Measurements from ENCODE around the gene RNF31. TPM values are rescaled to one million over a fixed set of nuclear protein-coding genes. Genes with fewer than 3 reads are reported as not detected.

The RNF31 gene
- total and polyA plus RNA-seq, 5 donors = 27.6 to 48.4 (median 40.6) TPM

- Histone ChIP-seq H3K27ac (ENCODE audit: low read length) (no peak overlapping the region), H3K9me3 (ENCODE audit: control insufficient read depth, low read length) (no peaks in the 10 kb centered on the region), H3K27me3 (ENCODE audit: control insufficient read depth, insufficient read depth) (no peaks in the 10 kb centered on the region), H3K4me3 (ENCODE audit: low read length) (no peak overlapping the region), H3K4me1 (ENCODE audit: control insufficient read depth, insufficient read depth, low read length) (no peaks in the 10 kb centered on the region)
- 86% methylated on average over 4 of the region's 4 CpGs for WGBS
- no peak for DNase-seq
- ATAC-seq = no peak
- intact Hi-C loops (cut with DNase I) = loop anchor here in 3 of 4 donors (5.0 to 10.0 kb wide), 2 partner anchors 49 to 52 kb away; partner anchors contain the start of gene CARMIL3 (in 2 of the 3)
Measured at GRCh38 chr14:24106672-24107271, 40.5 kb upstream of the RNF31 start.

GRCh38 chr14:24108336-24108874 lies 38.9 kb upstream of the RNF31 start:
- peak in 1 of 2 donors; percentile 4 for ATAC-seq
- H3K27ac ChIP-seq (ENCODE audit: low read length) = no peak overlapping the region

GRCh38 chr14:24110060-24110459 lies 37.2 kb upstream of the RNF31 start:
- 85% methylated on average over 9 of the region's 9 CpGs for WGBS
- ATAC-seq = no peak
- Histone ChIP-seq H3K4me1 (ENCODE audit: control insufficient read depth, insufficient read depth, low read length) (no peaks in the 10 kb centered on the region), H3K27ac (ENCODE audit: low read length) (no peak overlapping the region), H3K27me3 (ENCODE audit: control insufficient read depth, insufficient read depth) (no peaks in the 10 kb centered on the region), H3K4me3 (ENCODE audit: low read length) (no peak overlapping the region), H3K9me3 (ENCODE audit: control insufficient read depth, low read length) (no peaks in the 10 kb centered on the region)
- DNase-seq = no peak
- intact Hi-C loops (cut with DNase I) = no loop called here

More at GRCh38 chr14:24108336-24108874, 38.9 kb upstream of the RNF31 start:
- WGBS = 45% methylated on average over 5 of the region's 5 CpGs
- Histone ChIP-seq H3K9me3 (ENCODE audit: control insufficient read depth, low read length) (no peaks in the 10 kb centered on the region), H3K4me3 (ENCODE audit: low read length) (no peak overlapping the region), H3K27me3 (ENCODE audit: control insufficient read depth, insufficient read depth) (no peaks in the 10 kb centered on the region), H3K4me1 (ENCODE audit: control insufficient read depth, insufficient read depth, low read length) (no peaks in the 10 kb centered on the region)
- intact Hi-C loops (cut with DNase I) = loop anchor here in 3 of 4 donors (5.0 to 10.0 kb wide), 2 partner anchors 51 to 54 kb away; partner anchors contain the start of gene CARMIL3 (in 2 of the 3)
- DNase-seq = no peak

- no peaks in the 10 kb centered on the region for H3K4me1 ChIP-seq (ENCODE audit: control insufficient read depth, insufficient read depth, low read length)
- no peak for ATAC-seq
- no peaks in the 10 kb centered on the region for H3K9me3 ChIP-seq (ENCODE audit: control insufficient read depth, low read length)
- 63% methylated on average over 1 of the region's 1 CpG for WGBS
- no peak overlapping the region for H3K4me3 ChIP-seq (ENCODE audit: low read length)
- DNase-seq = no peak
- intact Hi-C loops (cut with DNase I) = no loop called here
- no peak overlapping the region for H3K27ac ChIP-seq (ENCODE audit: low read length)
- no peaks in the 10 kb centered on the region for H3K27me3 ChIP-seq (ENCODE audit: control insufficient read depth, insufficient read depth)
Measured at GRCh38 chr14:24110523-24110922, 36.8 kb upstream of the RNF31 start.

GRCh38 chr14:24113379-24113800 lies 33.9 kb upstream of the RNF31 start:
- peak overlapping the region; percentile 96 for H3K27ac ChIP-seq (ENCODE audit: low read length)
- no peaks in the 10 kb centered on the region for H3K9me3 ChIP-seq (ENCODE audit: control insufficient read depth, low read length)
- DNase-seq = no peak
- ATAC-seq = no peak
- intact Hi-C loops (cut with DNase I) = no loop called here
- H3K4me1 ChIP-seq (ENCODE audit: control insufficient read depth, insufficient read depth, low read length) = peaks cover 3% of the 10 kb centered on the region
- H3K4me3 ChIP-seq (ENCODE audit: low read length) = peak overlapping the region; percentile 43
- H3K27me3 ChIP-seq (ENCODE audit: control insufficient read depth, insufficient read depth) = no peaks in the 10 kb centered on the region
- 20% methylated on average over 15 of the region's 15 CpGs for WGBS

- Histone ChIP-seq H3K9me3 (ENCODE audit: control insufficient read depth, low read length) (no peaks in the 10 kb centered on the region), H3K4me3 (ENCODE audit: low read length) (peak overlapping the region; percentile 43), H3K27me3 (ENCODE audit: control insufficient read depth, insufficient read depth) (no peaks in the 10 kb centered on the region), H3K4me1 (ENCODE audit: control insufficient read depth, insufficient read depth, low read length) (peaks cover 3% of the 10 kb centered on the region), H3K27ac (ENCODE audit: low read length) (peak overlapping the region; percentile 96)
- WGBS = under 1% methylated on average over 42 of the region's 42 CpGs
- intact Hi-C loops (cut with DNase I) = no loop called here
- DNase-seq (peak; percentile 91 to 93 (median 93)), ATAC-seq (peak; percentile 68 to 71)
Measured at GRCh38 chr14:24113801-24114531, 33.3 kb upstream of the RNF31 start.

GRCh38 chr14:24114532-24115421 lies 32.5 kb upstream of the RNF31 start, which contains the start of the genes DCAF11 and NRL:
Gene DCAF11, plus strand, starts transcription at chr14:24114777. Its CDS starts 818 bp downstream, at chr14:24115595.
Gene NRL, minus strand, starts transcription at chr14:24114949. Its CDS starts 32,101 bp downstream, at chr14:24082848.
- H3K4me1 ChIP-seq (ENCODE audit: control insufficient read depth, insufficient read depth, low read length) = peaks cover 3% of the 10 kb centered on the region
- ATAC-seq (peak; percentile 97), DNase-seq (peak; percentile 99)
- peak within 1 kb of the TSS; percentile 61 for H3K4me3 ChIP-seq (ENCODE audit: low read length)
- intact Hi-C loops (cut with DNase I) = no loop called here
- peak within 1 kb of the TSS; percentile 96 for H3K27ac ChIP-seq (ENCODE audit: low read length)
- no peaks in the 10 kb centered on the region for H3K9me3 ChIP-seq (ENCODE audit: control insufficient read depth, low read length)
- no peaks in the 10 kb centered on the region for H3K27me3 ChIP-seq (ENCODE audit: control insufficient read depth, insufficient read depth)
- under 1% methylated on average over 65 of the region's 65 CpGs for WGBS

- ATAC-seq = no peak
- H3K27ac ChIP-seq (ENCODE audit: low read length) = peak overlapping the region; percentile 61
- intact Hi-C loops (cut with DNase I) = no loop called here
- 3% methylated on average over 14 of the region's 14 CpGs for WGBS
- peak overlapping the region; percentile 61 for H3K4me3 ChIP-seq (ENCODE audit: low read length)
- no peaks in the 10 kb centered on the region for H3K9me3 ChIP-seq (ENCODE audit: control insufficient read depth, low read length)
- H3K4me1 ChIP-seq (ENCODE audit: control insufficient read depth, insufficient read depth, low read length) = peaks cover 3% of the 10 kb centered on the region
- no peaks in the 10 kb centered on the region for H3K27me3 ChIP-seq (ENCODE audit: control insufficient read depth, insufficient read depth)
- peak in 1 of 3 donors; percentile 60 for DNase-seq
Measured at GRCh38 chr14:24115422-24116127, 31.7 kb upstream of the RNF31 start.

GRCh38 chr14:24116128-24116814 lies 31.0 kb upstream of the RNF31 start:
- Histone ChIP-seq H3K9me3 (ENCODE audit: control insufficient read depth, low read length) (no peaks in the 10 kb centered on the region), H3K4me3 (ENCODE audit: low read length) (peak overlapping the region; percentile 61), H3K27me3 (ENCODE audit: control insufficient read depth, insufficient read depth) (no peaks in the 10 kb centered on the region), H3K27ac (ENCODE audit: low read length) (no peak overlapping the region), H3K4me1 (ENCODE audit: control insufficient read depth, insufficient read depth, low read length) (peaks cover 3% of the 10 kb centered on the region)
- DNase-seq (no peak), ATAC-seq (no peak)
- 83% methylated on average over 6 of the region's 6 CpGs for WGBS
- intact Hi-C loops (cut with DNase I) = no loop called here
